Lung microvascular endothelial cell (primary cell): ENCODE measurements around the gene UCP2. TPM values are rescaled to one million over a fixed set of nuclear protein-coding genes. Genes with fewer than 3 reads are reported as not detected.

Experiments used
- DNase-seq, 2 donors: peaks; one replicate each; pipeline versions ENCODE4 v3.0.0 to v3.0.0-alpha.2; 2010; ENCODE audit warnings: low read depth in 2 of 2
- total RNA-seq: library from RNA; depleted of rRNA; stranded (reverse); fragments of >200 nt; gene quantifications from 2 replicates; pipeline ENCODE4 v1.2.1, GENCODE V29; 2014

Gene UCP2
- total RNA-seq, 1 donor from 2014 or later = 2.2 TPM

GRCh38 chr11:74010306-74011300 is 28.0 kb upstream of the UCP2 start:
- no peak for DNase-seq

- DNase-seq = no peak
These were observed 27.1 kb upstream of the UCP2 start for GRCh38 chr11:74009675-74010305.

- DNase-seq = no peak
These were observed 26.5 kb upstream of the UCP2 start for GRCh38 chr11:74009230-74009547.

GRCh38 chr11:74008373-74009229 is 26.0 kb upstream of the UCP2 start, which contains the start of gene UCP3:
TSS of gene UCP3 (minus strand) at chr11:74009085. CDS start at chr11:74007042, 2,043 bp downstream.
- DNase-seq = no peak

GRCh38 chr11:74007691-74008372 is 25.2 kb upstream of the UCP2 start:
- no peak for DNase-seq

GRCh38 chr11:74006743-74007304 is 24.2 kb upstream of the UCP2 start:
- DNase-seq = no peak

- DNase-seq = no peak
These were observed 23.3 kb upstream of the UCP2 start for GRCh38 chr11:74005721-74006517.

- DNase-seq = no peak
These were observed 22.3 kb upstream of the UCP2 start for GRCh38 chr11:74004759-74005615.

GRCh38 chr11:74004046-74004695 is 21.5 kb upstream of the UCP2 start:
- no peak for DNase-seq

GRCh38 chr11:74002832-74003231 is 20.2 kb upstream of the UCP2 start:
- DNase-seq = no peak

GRCh38 chr11:74001822-74002286 is 19.2 kb upstream of the UCP2 start:
- no peak for DNase-seq

GRCh38 chr11:74000307-74001133 is 17.9 kb upstream of the UCP2 start:
- no peak for DNase-seq

- DNase-seq = no peak
These were observed 17.1 kb upstream of the UCP2 start for GRCh38 chr11:73999581-74000306.

- DNase-seq = no peak
These were observed 16.4 kb upstream of the UCP2 start for GRCh38 chr11:73998846-73999575.

- DNase-seq = no peak
These were observed 14.6 kb upstream of the UCP2 start for GRCh38 chr11:73997120-73997770.
